NOMO-1 treated with DMSO at 0.1 percent for 48 hours (cell line): Measurements from ENCODE around the gene IL17RD.
A peak's percentile ranks its signal among the peaks of the same experiment; 100 is the strongest.

Experiments
- DNase-seq: peaks from one replicate; lab custom pipeline; 2025; ENCODE audit not compliant: unreplicated experiment; lab: John Stamatoyannopoulos, UW

IL17RD gene

GRCh38 chr3:57069503-57069902 is 95.7 kb downstream of the IL17RD start:
- DNase-seq, result no peak

- DNase-seq, result peak; percentile 84
These were observed 96.6 kb downstream of the IL17RD start for GRCh38 chr3:57068437-57069089.

- DNase-seq, result no peak
These were observed 98.7 kb downstream of the IL17RD start for GRCh38 chr3:57066471-57066870.

- no peak for DNase-seq
These were observed 99.6 kb downstream of the IL17RD start for GRCh38 chr3:57065588-57065987.

GRCh38 chr3:57064572-57064971 is 100.6 kb downstream of the IL17RD start:
- DNase-seq, result peak; percentile 41

- peak; percentile 22 for DNase-seq
These were observed 101.2 kb downstream of the IL17RD start for GRCh38 chr3:57064001-57064400.

- DNase-seq, result no peak
These were observed 102.1 kb downstream of the IL17RD start for GRCh38 chr3:57063032-57063431.

- no peak for DNase-seq
These were observed 103.0 kb downstream of the IL17RD start for GRCh38 chr3:57062101-57062631.

GRCh38 chr3:57061556-57061955 is 103.6 kb downstream of the IL17RD start:
- no peak for DNase-seq

GRCh38 chr3:57060089-57060821 is 104.9 kb downstream of the IL17RD start, which contains the start of gene SPATA12:
SPATA12 (plus strand) TSS chr3:57060664; CDS start chr3:57073695, 13,031 bp downstream.
- DNase-seq, result peak; percentile 56

GRCh38 chr3:57059411-57059810 is 105.7 kb downstream of the IL17RD start:
- DNase-seq, result no peak

GRCh38 chr3:57057351-57057750 is 107.8 kb downstream of the IL17RD start:
- DNase-seq, result no peak

- DNase-seq, result no peak
These were observed 112.0 kb downstream of the IL17RD start for GRCh38 chr3:57053122-57053521.

GRCh38 chr3:57052662-57053061 is 112.5 kb downstream of the IL17RD start:
- no peak for DNase-seq

GRCh38 chr3:57048728-57049127 is 116.4 kb downstream of the IL17RD start:
- DNase-seq, result no peak

GRCh38 chr3:57048052-57048671 is 117.0 kb downstream of the IL17RD start:
- DNase-seq, result no peak

GRCh38 chr3:57046101-57046765 is 118.9 kb downstream of the IL17RD start:
- no peak for DNase-seq

- DNase-seq, result no peak
These were observed 121.6 kb downstream of the IL17RD start for GRCh38 chr3:57043518-57043917.

GRCh38 chr3:57041674-57042073 is 123.5 kb downstream of the IL17RD start:
- no peak for DNase-seq
